HepG2 (cell line): ENCODE measurements around the gene TSPAN12. TPM values are rescaled to one million over a fixed set of nuclear protein-coding genes. Genes with fewer than 3 reads are reported as not detected.
A peak's percentile ranks its signal among the peaks of the same experiment; 100 is the strongest.

ENCODE experiments used
- ATAC-seq: fragments of 200-7000 bp; cut with Tn5 transposase; 3 replicates; pipeline ENCODE4 v1.9.1; 2020; ENCODE audit warnings: mild to moderate bottlenecking, moderate library complexity
- BruUV-seq: library from RNA; stranded (reverse); fragments of 400-500 nt; replicated peaks from 2 replicates; lab custom pipeline; 2021; lab: Mats Ljungman, UMichigan
- CTCF ChIA-PET: fragments of 300-600 bp; formaldehyde crosslinking; extraction: SDS; loops from one replicate; lab custom pipeline; 2021; ENCODE audit warnings: low total read pairs, inconsistent platforms, low intra/inter-chr PET ratio; lab: Yijun Ruan, JAX
- POLR2A ChIA-PET: fragments of 350-600 bp; sonication (Branson Sonifier 250); formaldehyde crosslinking; loops from one replicate; lab custom pipeline; 2020; ENCODE audit warnings: antibody characterized with exemption, inconsistent platforms; lab: Yijun Ruan, JAX
- DNase-seq: peaks from one replicate; pipeline ENCODE4 v3.0.0-alpha.2; 2015; ENCODE audit warnings: low spot score
- FAIRE-seq: peaks from 3 replicates; lab custom pipeline; 2011; peaks lifted over from hg19 to GRCh38; lab: Jason Lieb, UNC
- H2AFZ ChIP-seq: one replicate; pipeline ENCODE4 v1.6.1; 2011; ENCODE audit warnings: low read length, inconsistent platforms
- H3K27ac ChIP-seq: fragments of 300-600 bp; 3 replicates; pipeline ENCODE4 v1.8.0; 2011; ENCODE audit warnings: mixed run types, mild to moderate bottlenecking, mixed read lengths, low read length, inconsistent platforms; ENCODE audit not compliant: insufficient read depth; ENCODE audit errors: extremely low read length
- H3K27me3 ChIP-seq, 2 experiments: fragments of 200-600 bp in 1 of 2; 2 replicates in 1 of 2; 3 replicates in 1 of 2; pipeline versions ENCODE4 v1.6.0 to v1.8.0; 2011; ENCODE audit warnings: low read length in 2 of 2, mild to moderate bottlenecking in 2 of 2, moderate library complexity in 2 of 2, inconsistent platforms in 1 of 2; ENCODE audit not compliant: insufficient read depth in 2 of 2, control insufficient read depth in 1 of 2
- H3K36me3 ChIP-seq, 2 experiments: fragments of 200-600 bp in 1 of 2; replicated peaks in 1 of 2; 2 replicates in 1 of 2; 3 replicates in 1 of 2; pipeline versions ENCODE4 v1.5.1 to v1.8.0; 2011; ENCODE audit warnings: low read length in 2 of 2, inconsistent platforms in 1 of 2; ENCODE audit not compliant: insufficient read depth in 2 of 2, control insufficient read depth in 1 of 2
- H3K4me1 ChIP-seq: 2 replicates; pipeline ENCODE4 v1.5.1; 2012; ENCODE audit warnings: low read length, inconsistent platforms; ENCODE audit not compliant: insufficient read depth
- H3K4me2 ChIP-seq: 2 replicates; pipeline ENCODE4 v1.6.0; 2011; ENCODE audit warnings: low read depth, low read length, inconsistent platforms
- H3K4me3 ChIP-seq, 3 experiments: fragments of 200-600 bp in 1 of 3; sonication (generic), shearing (Covaris generic) in 1 of 3; replicated peaks in 1 of 3; 2 replicates each; pipeline ENCODE4 v1.5.1; 2011 to 2016; ENCODE audit warnings: low read length in 3 of 3, inconsistent platforms in 2 of 3, low read depth in 2 of 3, mild to moderate bottlenecking in 2 of 3, control low read depth in 1 of 3, mixed read lengths in 1 of 3; ENCODE audit not compliant: insufficient read depth in 1 of 3
- H3K79me2 ChIP-seq: one replicate; pipeline ENCODE4 v1.6.1; 2011; ENCODE audit warnings: low read length, inconsistent platforms; ENCODE audit not compliant: insufficient read depth
- H3K9ac ChIP-seq: 2 replicates; pipeline ENCODE4 v1.6.0; 2011; ENCODE audit warnings: mild to moderate bottlenecking, low read depth, low read length, inconsistent platforms; ENCODE audit not compliant: insufficient read depth
- H3K9me3 ChIP-seq: 2 replicates; pipeline ENCODE4 v1.5.1; 2012; ENCODE audit warnings: mild to moderate bottlenecking, low read length
- H4K20me1 ChIP-seq: 2 replicates; pipeline ENCODE4 v1.6.0; 2011; ENCODE audit warnings: inconsistent platforms, mild to moderate bottlenecking, low read length, moderate library complexity; ENCODE audit not compliant: insufficient read depth
- CBX2 ChIP-seq, 2 experiments: fragments of 200-600 bp in 1 of 2; sonication (generic); formaldehyde crosslinking in 1 of 2; IDR thresholded peaks; 2 replicates each; pipeline versions ENCODE4 v1.7.0 to v1.8.1; 2018 to 2022; ENCODE audit warnings: low read depth in 2 of 2, low read length in 1 of 2, mild to moderate bottlenecking in 1 of 2, missing genetic modification reagents in 1 of 2
- DPF2 ChIP-seq: sonication (generic); formaldehyde crosslinking; IDR thresholded peaks from 2 replicates; pipeline ENCODE4 v1.4.0; 2020; ENCODE audit warnings: mild to moderate bottlenecking, low read depth, missing genetic modification reagents, borderline replicate concordance
- ELF1 ChIP-seq: sonication (generic); formaldehyde crosslinking; IDR thresholded peaks from 2 replicates; pipeline ENCODE4 v1.4.0; 2020; ENCODE audit warnings: missing genetic modification reagents
- FOXK1 ChIP-seq: sonication (generic); formaldehyde crosslinking; IDR thresholded peaks from 2 replicates; pipeline ENCODE4 v1.4.0; 2020; ENCODE audit warnings: low read depth, missing genetic modification reagents, borderline replicate concordance
- MAFK ChIP-seq, 2 experiments: IDR thresholded peaks in 1 of 2; conservative IDR thresholded peaks in 1 of 2; 2 replicates each; pipeline ENCODE4 v1.6.1; 2011; ENCODE audit warnings: improper control_type of control experiment in 2 of 2, low read length in 2 of 2
- SALL2 ChIP-seq: sonication (generic); formaldehyde crosslinking; IDR thresholded peaks from 2 replicates; pipeline ENCODE4 v1.8.1; 2023; ENCODE audit warnings: mild to moderate bottlenecking, missing genetic modification reagents, inconsistent platforms
- SMARCC2 ChIP-seq: fragments of 450-650 bp; IDR thresholded peaks from 2 replicates; pipeline ENCODE4 v1.6.1; 2017; ENCODE audit warnings: antibody characterized with exemption, mild to moderate bottlenecking
- ZNF354B ChIP-seq: sonication (generic); formaldehyde crosslinking; IDR thresholded peaks from 2 replicates; pipeline ENCODE4 v1.8.0; 2022; ENCODE audit warnings: mild to moderate bottlenecking, missing genetic modification reagents
- WGBS: methylation state at CpG from one replicate; pipeline ENCODE4 v1.1.6; 2017; ENCODE audit warnings: low lambda C conversion rate; 5-methylcytosine and 5-hydroxymethylcytosine counted together
- in situ Hi-C: cut with HindIII; loops from 2 replicates; pipeline ENCODE4 v1.10.0; 2017; ENCODE audit warnings: low pct_unique_long_range_greater_than_20kb; ENCODE audit not compliant: extremely low pct_ligation_motif_present
- intact Hi-C: fragments of 100-400 bp; cut with micrococcal nuclease; formaldehyde crosslinking; loops from one replicate; pipeline ENCODE4 v1.10.0; 2022; ENCODE audit not compliant: unreplicated experiment
- polyA plus RNA-seq, 8 experiments: library from polyadenylated mRNA; depleted of rRNA in 3 of 8; stranded (reverse) in 7 of 8; unstranded in 1 of 8; fragments of >200 nt; fragmentation: Illumina TruSeq in 4 of 8; extraction: Trizol in 4 of 8; gene quantifications; 2 replicates each; pipeline versions ENCODE4 v1.2.1 to v1.2.3, GENCODE V29; 2011 to 2016; ENCODE audit warnings: low read depth in 4 of 8, missing spikeins in 1 of 8, mixed read lengths in 1 of 8; ENCODE audit not compliant: insufficient read depth in 1 of 8
- total RNA-seq, 5 experiments: library from RNA; depleted of rRNA; stranded (reverse); fragments of >200 nt; fragmentation: Illumina TruSeq; extraction: Trizol; gene quantifications; 2 replicates each; pipeline ENCODE4 v1.2.3, GENCODE V29; 2016; ENCODE audit warnings: low read depth in 1 of 5
- TF ChIP-seq, protein P1 (sequence below): sonication (generic); formaldehyde crosslinking; conservative IDR thresholded peaks from 2 replicates; pipeline ENCODE4 v1.8.1; 2023; ENCODE audit warnings: missing genetic modification reagents

TSPAN12 gene
- total and polyA plus RNA-seq, 2 of the 13 experiments (the other 11 are each of a cell fraction or from before 2014, with no cell fraction given), result 0.48 to 0.95 TPM

DNA sequence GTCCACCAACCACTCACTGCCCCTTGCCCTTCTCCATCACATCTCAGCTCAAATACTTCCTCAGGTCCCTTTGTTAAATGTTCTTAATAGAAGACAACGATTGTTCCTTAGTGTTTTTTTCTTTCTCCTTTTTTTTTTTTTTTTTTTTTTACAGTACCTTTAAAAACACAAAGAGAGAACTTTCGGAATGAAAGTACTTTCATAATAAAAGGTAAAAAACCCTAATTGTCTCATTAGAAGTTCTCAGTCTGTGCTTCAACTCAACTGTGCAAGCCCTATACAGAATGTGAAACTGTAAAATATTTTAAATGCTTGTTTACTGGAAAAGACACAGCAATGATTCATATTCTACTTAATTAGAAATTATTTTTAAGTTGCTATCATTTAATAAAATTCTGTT lies 29.4 kb downstream of the TSPAN12 start:
- no peaks in the 10 kb centered on the region for H3K36me3 ChIP-seq
- intact Hi-C loops, result no loop called here
- no peaks in the 10 kb centered on the region for H3K79me2 ChIP-seq
- H3K9ac ChIP-seq, result no peak overlapping the region
- no peak overlapping the region for H3K27ac ChIP-seq
- TF ChIP-seq ZNF354B (CRISPR knock-in tag) (no peak), ELF1 (CRISPR knock-in tag) (no peak), SMARCC2 (no peak), FOXK1 (CRISPR knock-in tag) (no peak)
- TF ChIP-seq, all 625 proteins: peak for 0
- peaks cover 5% of the 10 kb centered on the region; the same call in 1 of the 2 replicates for H3K4me1 ChIP-seq
- ChIA-PET CTCF (no interaction called here), POLR2A (no interaction called here)
- no peaks in the 10 kb centered on the region for H3K27me3 ChIP-seq
- H3K4me2 ChIP-seq, result no peak overlapping the region
- WGBS, result 15% methylated on average over 2 of the region's 2 CpGs
- DNase-seq (no peak), ATAC-seq (no peak), FAIRE-seq (no peak)
- H3K9me3 ChIP-seq, result no peaks in the 10 kb centered on the region
- H2AFZ ChIP-seq, result no peak overlapping the region
- no peak overlapping the region for H3K4me3 ChIP-seq
- in situ Hi-C loops, result no loop called here
- BruUV-seq, result no TSS peak
- no peaks in the 10 kb centered on the region for H4K20me1 ChIP-seq

DNA sequence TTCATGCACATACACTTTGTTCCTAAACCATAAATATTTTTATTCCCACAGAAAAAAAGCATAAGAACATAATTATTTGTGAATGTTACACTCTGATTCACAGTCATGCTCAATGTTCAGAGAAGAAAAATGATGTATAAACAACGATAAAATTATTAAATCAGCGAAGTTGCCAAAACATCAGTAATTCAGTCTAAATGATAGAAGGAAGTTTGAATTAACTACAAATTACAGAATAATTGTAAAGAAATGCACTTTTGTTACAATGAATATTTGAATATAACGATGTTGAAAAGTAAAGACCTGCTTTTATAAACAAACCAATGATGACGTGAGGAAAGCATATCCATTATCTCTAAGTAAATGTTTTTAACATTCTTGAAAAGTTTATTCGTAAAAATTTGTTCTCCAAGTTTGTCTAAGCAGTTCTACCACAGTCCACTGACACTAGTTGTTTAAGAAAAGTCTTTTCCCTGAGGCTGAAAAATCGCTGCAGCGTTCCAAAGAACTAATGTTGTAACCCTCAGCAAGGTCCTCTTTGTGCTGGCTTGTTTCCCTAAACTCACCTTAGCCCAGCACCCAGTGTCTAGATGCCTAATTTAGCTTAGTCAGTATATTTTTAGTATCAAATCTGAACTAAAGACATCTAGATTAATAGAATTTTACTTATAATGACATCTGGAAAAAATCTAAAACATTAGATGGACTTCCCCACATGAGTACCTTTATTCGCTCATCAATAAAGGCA lies 30.4 kb downstream of the TSPAN12 start:
- ChIA-PET POLR2A (no interaction called here), CTCF (no interaction called here)
- DNase-seq (no peak), ATAC-seq (no peak), FAIRE-seq (no peak)
- no peaks in the 10 kb centered on the region for H3K79me2 ChIP-seq
- TF ChIP-seq, protein P1, sequence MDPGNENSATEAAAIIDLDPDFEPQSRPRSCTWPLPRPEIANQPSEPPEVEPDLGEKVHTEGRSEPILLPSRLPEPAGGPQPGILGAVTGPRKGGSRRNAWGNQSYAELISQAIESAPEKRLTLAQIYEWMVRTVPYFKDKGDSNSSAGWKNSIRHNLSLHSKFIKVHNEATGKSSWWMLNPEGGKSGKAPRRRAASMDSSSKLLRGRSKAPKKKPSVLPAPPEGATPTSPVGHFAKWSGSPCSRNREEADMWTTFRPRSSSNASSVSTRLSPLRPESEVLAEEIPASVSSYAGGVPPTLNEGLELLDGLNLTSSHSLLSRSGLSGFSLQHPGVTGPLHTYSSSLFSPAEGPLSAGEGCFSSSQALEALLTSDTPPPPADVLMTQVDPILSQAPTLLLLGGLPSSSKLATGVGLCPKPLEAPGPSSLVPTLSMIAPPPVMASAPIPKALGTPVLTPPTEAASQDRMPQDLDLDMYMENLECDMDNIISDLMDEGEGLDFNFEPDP (CRISPR knock-in tag), result no peak
- TF ChIP-seq SALL2 (CRISPR knock-in tag) (no peak), CBX2 (IDR thresholded peaks at IDR 0.05; ENCODE audit: low read depth, low read length) (no peak), CBX2 (CRISPR knock-in tag; IDR thresholded peaks at IDR 0.05; ENCODE audit: low read depth) (no peak), DPF2 (CRISPR knock-in tag) (no peak), MAFK (conservative IDR thresholded peaks at IDR 0.05 in 1 of 2, IDR thresholded peaks at IDR 0.05 in 1 of 2; ENCODE audit: low read length in 2 of 2) (peak in 1 of 2 experiments; percentile 54; a peak in 2 of 4 replicates)
- intact Hi-C loops, result no loop called here
- in situ Hi-C loops, result no loop called here
- 35% methylated on average over 8 of the region's 8 CpGs for WGBS
- no peak overlapping the region for H3K4me2 ChIP-seq
- BruUV-seq, result no TSS peak
- H2AFZ ChIP-seq, result no peak overlapping the region
- H3K9ac ChIP-seq, result no peak overlapping the region
- H3K4me3 ChIP-seq, result no peak overlapping the region
- no peaks in the 10 kb centered on the region for H3K36me3 ChIP-seq
- no peaks in the 10 kb centered on the region for H3K27me3 ChIP-seq
- no peaks in the 10 kb centered on the region for H4K20me1 ChIP-seq
- no peaks in the 10 kb centered on the region for H3K9me3 ChIP-seq
- H3K27ac ChIP-seq, result no peak overlapping the region
- H3K4me1 ChIP-seq, result peaks cover 5% of the 10 kb centered on the region; the same call in 1 of the 2 replicates
